GM18508 (cell line): Measurements from ENCODE around the gene THAP5.
"Not testable (repeated sequence)": the region's sequence is repeated elsewhere in the genome, so short reads cannot be mapped to it uniquely, and the experiment has no call there.

ENCODE experiments used
- ATAC-seq: cut with Tn5 transposase; IDR thresholded peaks from one replicate; pipeline ENCODE4 v1.9.1; 2021; ENCODE audit warnings: moderate number of reproducible peaks; ENCODE audit not compliant: insufficient read depth, unreplicated experiment

THAP5 gene

DNA sequence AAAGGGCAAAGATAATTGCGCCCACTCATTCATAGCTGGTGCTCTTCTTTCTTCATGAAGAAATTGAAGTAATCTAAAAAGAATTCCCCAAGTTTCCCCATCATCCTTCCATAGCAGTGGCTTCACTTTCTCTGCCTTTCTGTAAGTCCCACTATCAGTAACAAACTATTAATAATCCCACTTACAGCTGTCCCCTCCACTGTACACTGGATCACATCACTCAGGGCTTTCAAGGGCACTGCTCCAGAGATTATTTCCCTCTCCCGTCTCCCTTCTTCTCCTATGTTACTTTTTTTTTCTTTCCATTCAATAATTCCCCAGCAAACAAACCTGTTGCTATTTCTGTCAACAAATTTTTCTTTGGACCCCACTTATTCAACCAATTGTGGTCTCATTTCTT is 16.3 kb upstream of the THAP5 start:
- ATAC-seq, result no peak

DNA sequence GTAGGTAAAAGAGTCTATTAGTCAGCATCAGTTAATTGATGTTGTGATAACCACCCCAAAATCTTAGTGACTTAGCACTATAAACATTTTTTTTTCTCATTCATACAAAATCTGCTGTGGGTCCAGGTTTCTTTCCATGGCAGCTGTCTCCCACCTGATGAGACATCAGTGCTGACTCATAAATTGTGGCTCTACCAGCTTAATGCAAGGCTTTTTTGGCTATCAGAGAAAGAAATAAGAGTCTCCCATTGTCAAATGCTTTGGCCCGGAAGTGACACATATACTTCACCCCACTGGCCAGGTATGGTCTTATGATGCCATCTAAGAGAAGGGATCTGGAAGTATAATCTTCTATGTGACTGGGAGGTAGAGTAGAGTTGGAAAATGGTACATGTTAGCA is 14.7 kb upstream of the THAP5 start:
- ATAC-seq, result no peak

DNA sequence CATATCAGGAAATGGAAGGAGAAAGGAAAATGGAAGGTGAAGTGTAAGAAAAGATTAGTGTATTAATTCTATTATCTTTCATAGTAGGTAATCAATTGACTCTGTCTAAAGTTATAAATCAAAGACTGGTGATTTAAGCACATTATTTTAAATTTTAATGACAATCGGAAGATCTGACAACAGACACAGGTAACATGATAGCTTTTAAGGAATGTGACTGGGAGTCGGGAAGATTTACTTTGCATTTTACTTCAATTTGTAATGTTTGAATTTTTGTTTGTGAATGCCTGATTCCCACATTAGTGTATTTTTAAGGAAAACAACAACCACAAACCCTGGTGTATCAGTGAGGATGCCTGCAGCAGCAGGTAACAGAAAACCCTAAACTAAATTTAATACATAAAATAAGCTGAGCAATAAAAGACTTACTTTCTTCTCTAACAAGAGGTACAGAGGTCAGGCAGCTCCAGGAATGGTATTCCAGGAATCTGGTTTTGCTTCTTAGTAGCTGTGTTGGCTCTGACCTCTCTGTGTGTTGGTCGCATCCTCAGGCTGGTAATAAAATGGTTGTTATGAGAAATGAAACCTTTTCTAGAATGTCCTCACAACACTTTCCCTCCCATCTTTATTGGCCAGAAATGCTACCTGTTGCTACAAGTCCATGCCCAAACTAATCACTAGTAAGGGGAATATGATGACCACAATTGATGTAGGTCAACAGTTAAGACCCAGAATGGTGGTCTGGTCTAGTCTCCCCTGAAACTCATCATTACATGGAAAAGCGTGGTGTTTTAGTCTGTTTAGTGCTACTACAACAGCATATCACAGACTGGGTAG is 12.4 kb upstream of the THAP5 start:
- no peak for ATAC-seq

DNA sequence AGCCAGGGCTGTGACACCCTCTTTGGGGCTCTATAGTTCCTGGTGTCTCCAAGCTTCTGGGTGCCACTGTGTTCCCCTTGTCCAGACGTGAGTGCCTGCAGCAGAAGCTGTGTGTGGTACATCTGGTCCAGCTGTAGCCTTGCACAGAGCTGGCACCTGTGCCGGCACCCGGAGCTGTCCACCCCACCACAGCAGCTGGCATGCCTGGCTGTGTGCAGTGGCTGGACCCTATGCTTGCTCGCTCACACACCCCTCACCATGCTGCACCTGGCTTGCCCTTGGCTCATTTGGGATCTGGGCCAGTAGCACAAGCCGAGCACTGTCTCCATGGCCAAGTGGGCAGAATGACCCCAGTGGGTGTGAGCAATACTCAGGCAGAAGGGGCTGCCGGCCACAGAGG is 10.8 kb upstream of the THAP5 start:
- no peak for ATAC-seq

DNA sequence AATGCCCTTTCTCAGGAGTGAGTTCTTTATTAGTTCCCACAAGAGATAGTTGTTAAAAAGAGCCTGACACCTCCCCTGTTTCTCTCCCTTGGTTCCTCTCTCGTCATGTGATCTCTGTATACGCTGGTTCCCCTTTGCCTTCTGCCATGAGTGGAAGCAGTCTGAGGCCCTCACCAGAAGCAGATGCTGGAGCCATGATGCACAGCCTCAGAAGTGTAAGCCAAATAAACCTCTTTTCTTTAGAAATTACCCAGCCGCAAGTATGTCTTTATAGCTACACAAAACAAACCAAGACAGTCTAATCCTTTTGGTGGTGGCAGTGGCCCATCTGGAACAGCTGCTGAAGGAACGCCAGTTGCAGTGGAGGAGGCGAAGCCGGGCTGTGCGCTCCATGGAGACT is 9.4 kb upstream of the THAP5 start:
- no peak for ATAC-seq

DNA sequence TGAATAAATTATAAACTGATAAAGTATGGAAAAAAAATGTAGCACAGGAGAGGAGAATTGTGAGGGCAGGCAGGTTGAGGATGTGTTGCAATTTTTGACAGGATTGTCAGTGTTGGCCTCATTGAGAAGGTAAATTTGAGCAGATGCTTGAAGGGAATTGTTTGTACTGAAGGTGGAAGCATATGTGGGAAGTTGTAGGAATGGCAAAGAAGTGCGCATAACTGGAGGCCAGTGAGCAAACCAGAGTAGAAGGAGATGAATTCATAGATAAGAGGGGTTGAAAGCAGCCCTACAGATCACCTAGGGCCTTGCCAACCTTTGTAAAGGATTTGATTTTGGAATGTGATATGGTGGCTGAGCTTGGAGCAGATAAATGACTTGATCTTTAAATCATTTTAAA is 6.6 kb upstream of the THAP5 start:
- ATAC-seq, result no peak

DNA sequence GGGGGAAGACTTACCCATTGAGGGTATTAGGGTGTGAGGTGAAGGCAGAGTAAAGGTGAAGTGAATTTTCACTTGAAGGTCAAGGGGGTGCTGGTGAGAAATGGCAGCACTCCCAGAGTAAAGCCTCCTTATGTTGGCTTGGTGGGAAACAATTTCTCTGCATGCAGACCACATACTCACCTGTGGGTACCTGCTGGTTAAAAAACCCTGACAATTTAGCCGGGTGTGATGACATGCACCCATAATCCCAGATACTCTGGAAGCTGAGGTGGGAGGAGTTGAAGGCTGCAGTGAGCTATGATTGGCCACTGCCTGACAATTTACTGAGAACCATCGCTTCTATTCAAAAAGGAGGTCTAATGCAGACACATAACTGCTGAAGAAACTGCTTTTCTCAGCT is 5.7 kb upstream of the THAP5 start:
- no peak for ATAC-seq

DNA sequence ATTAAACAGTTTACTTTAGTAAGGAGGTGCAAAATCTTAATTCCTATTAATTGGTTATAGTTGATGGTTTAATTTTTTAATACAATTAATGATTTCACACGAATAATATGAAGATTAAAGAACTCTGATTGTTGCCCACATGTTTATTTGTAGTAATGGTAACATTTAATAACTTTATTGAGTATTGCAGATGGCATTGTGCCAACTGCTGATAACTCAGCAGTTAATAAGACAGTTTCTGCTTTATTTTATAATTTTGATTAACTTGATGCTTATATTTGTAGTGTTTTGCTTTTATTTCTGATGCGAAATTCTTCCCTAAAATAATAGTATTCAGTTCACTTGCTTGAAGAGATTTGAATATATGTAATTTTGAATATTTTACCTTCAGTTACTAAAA is 3.0 kb upstream of the THAP5 start:
- ATAC-seq, result no peak

DNA sequence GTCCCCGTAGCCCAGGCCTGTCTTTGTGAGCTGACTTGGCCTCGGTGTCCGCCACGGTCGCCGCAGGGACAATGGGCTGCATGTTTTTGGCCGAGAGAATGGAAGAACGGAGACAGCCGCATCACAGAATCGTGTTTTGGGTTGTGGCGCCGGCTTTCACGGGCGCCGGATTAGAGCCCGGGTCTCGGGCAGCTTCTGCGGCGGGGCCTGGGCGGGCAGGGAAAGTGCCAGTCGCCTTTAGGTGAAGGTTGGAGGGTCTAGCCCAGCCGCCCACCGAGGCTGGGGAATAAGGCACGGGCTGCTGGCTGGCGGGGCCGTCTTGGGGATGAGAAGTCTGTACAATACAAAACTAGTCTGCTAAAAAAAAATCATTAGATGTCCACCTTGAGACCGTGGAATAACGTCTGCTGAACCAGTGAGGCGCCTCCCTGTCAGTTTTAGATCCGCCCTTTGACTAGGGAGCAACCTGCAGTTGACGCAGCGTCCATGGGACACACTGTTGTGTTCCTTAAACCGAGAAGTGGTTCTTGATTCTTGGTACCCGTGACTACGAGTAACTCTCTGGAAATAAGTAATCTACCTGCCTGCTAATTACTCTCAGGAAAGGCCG is 745 bp upstream of the THAP5 start:
- ATAC-seq, result peak; percentile 18

DNA sequence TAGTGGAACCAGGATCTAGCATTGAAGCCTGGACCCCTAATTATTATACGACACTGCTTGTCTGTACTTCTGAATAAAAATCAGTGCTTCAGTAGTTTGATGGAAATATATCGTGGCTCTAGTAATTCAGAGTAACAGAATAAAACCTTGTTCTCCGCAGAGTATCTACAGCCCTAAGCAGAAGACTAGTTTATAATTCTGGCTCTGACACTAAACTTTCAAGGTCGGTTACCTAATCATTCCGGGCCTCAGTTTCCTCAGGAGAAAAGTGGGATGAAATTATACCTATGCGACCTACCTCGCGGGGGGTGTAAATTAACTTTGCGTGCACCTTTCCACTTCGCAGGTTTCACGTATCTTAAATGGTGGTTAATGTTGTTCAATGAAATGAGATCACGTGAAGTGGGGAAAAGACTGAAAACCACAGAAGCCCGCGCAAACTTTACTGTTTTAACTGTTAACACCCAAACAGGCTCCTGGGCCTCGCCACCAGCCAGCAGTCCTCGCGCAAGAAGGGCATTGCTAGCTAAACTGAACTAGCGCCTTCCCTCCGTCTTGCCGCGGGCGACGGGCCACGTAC is 615 bp downstream of the THAP5 start:
- ATAC-seq, result no peak

DNA sequence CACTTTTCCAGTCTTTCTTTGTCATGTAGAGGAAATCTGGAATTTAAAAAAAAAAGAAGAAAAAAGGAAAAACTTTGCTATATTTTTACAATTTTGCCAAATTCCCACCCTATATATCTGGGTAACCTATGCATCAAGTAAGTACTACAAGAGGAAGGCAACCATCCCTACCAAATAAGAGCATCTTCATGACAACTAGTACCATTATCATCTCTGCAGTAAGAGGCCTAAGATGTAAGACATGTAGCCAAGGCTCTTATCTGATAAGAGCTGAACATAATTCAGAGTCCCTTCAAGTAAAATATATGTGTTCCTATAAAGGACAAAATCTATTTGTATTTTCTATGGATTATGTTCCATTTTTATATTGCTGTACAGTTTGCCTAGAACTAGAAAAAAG is 3.5 kb downstream of the THAP5 start:
- no peak for ATAC-seq

DNA sequence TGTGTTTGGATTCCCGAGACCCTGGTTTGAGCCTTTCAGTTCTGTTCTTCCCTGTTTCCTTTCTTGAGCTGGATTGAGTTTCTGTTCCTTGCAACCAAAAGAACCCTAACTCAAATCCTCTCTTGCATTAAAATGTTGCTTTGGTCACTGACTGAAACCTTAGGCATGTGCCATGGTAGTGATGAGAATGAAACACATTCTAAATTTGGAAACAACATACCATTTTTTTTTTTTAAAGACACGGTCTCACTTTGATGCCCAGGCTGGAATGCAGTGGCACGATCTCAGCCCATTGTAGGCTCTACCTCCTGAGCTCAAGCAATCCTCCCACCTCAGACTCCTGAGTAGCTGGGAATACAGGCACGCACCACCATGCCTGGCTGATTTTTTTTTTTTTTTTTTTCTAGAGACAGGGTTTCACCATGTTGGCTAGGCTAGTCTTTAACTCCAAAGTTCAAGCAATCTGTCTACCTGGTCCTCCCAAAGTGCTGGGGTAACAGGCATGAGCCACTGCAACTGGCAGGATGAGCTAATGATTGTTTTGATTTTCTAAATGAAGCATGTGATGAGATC is 8.4 kb downstream of the THAP5 start:
- no peak for ATAC-seq

DNA sequence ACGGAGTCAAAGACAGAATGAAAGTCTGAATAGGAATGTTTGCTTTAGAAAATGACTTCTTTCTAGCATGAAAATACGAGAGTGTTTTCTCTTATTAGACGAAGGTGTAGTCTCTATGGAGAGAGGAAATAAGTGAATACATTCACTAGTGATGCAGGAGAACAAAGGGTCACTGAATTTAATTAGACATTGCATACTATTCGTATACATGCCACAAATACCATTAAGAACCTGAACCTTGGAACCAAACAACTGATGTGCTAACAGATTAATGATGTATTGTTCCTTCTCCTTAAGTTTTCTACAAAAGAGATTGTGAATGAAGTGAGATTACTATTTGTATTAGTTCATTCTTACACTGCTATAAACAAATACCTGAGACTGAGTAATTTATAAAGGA is 10.3 kb downstream of the THAP5 start:
- ATAC-seq, result no peak

DNA sequence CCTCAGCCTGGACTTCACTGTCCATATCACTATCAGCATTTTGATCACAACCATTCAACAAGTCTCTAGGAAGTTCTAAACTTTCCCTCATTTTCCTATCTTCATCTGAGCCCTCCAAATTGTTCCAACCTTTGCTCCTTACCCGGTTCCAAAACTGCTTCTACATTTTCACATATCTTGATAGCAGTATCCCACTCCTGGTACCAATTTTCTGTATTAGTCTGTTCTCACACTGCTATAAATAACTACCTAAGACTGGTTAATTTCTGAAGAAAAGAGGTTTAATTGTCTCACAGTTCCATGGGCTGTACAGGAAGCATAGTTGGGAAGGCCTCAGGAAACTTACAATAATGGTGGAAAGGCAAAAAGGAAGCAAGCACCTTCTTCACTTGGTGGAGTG is 11.9 kb downstream of the THAP5 start:
- no peak for ATAC-seq

DNA sequence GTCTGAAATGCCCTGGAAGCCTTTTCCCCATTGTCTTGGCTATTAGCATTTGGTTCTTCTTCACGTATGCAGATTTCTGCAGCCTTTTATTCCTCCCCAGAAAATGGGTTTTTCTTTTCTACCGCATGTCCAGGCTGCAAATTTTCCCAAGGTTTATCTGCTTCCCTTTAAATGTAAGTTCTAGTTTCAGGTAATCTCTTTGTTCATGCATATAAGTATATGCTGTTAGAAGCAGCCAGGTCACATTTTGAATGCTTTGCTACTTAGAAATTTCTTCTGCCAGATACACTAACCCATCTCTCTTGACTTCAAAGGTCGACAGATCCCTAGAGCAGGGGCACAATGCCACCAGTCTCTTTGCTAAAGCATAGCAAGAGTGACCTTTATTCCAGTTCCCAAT is 12.3 kb downstream of the THAP5 start:
- ATAC-seq, result no peak

DNA sequence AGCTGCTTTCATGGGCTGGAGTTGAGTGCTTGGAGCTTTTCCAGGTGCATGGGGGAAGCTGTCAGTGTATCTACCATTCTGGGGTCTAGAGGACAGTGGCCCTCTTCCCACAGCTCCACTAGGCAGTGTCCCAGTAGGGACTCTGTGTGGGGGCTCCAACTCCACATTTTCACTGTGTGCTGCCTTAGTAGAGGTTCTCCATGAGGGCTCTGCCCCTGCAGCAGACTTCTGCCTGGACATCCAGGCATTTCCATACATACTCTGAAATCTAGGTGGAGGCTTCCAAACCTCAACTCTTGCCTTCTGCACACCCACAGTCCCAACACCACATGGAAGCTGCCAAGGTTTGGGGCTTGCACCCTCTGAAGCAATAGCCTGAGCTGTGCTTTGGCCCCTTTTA is 12.8 kb downstream of the THAP5 start:
- ATAC-seq, result not testable (repeated sequence)

DNA sequence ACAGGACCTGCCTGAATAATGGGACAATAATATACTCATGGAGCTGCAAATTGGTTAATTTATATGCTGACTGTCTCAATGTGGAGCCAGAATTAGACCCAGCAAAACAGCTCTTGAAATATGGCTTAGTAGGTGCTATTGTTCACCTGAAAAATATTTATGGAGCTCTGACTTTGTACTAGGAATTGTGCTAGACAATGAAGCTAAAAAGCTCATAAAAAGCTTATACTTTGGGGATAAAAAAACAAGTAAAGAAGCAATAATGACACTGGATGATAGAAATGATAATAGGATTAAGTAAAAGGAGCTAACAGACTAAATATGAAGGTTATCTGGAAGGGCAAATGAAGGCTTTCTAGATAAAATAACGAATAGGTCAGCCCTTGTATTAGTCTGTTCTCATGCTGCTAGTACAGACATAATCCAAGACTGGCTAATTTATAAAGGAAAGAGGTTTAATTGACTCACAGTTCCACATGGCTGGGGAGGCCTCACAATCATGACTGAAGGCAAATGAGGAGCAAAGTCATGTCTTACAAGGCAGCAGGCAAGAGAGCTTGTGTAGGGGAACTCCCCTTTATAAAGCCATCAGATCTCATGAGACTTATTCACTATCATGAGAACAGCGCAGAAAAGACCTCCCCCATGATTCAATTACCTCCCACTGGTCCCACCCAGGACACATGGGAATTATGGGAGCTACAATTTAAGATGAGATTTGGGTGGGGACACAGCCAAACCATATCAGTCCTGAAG is 21.2 kb downstream of the THAP5 start:
- not testable (repeated sequence) for ATAC-seq

DNA sequence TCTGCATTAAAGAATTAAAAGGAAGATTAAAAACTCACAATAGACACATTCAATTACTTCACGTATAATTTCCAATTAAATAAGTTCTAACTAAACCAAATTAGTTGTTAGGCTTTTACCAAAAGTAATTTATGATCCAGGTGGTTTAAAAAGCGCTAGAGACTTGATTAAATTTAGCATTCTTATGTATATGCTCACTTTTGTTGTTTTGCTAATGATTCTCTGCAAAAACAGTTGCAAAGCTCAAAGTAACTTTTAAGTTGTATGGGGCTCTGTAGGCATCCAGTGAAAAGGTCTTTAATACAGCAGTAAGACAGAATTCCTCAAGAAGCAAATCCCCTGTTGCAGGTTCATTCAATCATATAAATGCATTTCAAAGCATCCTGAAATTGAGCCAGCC is 28.0 kb downstream of the THAP5 start:
- no peak for ATAC-seq

DNA sequence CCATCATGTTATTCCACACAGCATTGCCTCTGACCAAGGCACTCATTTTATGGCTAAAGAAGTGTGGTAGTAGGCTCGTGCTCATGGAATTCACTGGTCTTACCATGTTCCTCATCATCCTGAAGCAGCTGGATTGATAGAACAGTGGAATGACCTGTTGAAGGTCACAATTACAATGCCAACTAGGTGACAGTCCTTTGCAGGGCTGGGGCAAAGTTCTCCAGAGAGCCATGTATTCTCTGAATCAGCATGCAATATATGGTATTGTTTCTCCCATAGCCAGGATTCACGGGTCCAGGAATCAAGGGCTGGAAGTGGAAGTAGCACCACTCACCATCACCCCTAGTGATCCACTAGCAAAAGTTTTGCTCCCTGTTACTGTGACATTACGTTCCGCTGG is 30.8 kb downstream of the THAP5 start:
- ATAC-seq, result not testable (repeated sequence)

DNA sequence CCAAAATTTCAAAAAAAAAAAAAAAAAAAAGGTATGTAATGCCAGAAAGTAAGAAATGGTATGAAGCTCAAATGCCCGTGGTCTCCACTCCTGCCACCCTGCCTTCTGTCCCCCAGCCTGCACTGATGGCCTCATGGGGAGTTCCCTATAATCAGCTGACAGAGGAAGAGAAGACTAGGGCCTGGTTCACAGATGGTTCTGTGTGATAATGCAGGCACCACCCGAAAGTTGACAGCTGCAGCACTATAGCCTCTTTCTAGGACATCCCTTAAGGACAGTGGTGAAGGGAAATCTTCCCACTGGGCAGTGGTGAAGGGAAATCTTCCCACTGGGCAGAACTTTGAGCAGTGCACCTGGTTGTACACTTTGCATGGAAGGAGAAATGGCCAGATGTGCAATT is 31.3 kb downstream of the THAP5 start:
- ATAC-seq, result not testable (repeated sequence)

DNA sequence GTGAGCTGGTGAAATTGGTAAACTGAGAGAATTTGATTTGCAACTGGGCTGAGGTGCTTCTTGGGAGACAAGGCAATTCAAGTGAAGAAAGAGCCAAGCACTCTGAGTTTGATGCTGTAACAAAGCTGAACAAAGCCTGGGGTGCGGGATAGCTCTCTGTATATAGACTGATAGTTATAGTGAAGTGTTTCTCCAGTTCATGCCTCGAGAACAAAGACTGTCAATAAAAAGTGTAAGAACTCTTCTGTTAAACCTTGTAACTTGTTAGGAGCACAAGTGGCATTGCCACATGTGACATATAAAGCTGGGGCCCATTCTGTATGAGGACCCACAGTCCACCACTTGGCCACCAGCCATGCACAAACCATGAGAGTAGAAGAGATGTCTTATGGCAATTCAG is 32.3 kb downstream of the THAP5 start:
- no peak for ATAC-seq
